GM12878 (cell line): ENCODE results near the gene MTERF1. TPM values are rescaled to one million over a fixed set of nuclear protein-coding genes. Genes with fewer than 3 reads are reported as not detected.

Source experiments
- ATAC-seq: fragments of 200-7000 bp; cut with Tn5 transposase; 3 replicates; pipeline ENCODE4 v1.9.1; 2020; ENCODE audit warnings: mild to moderate bottlenecking, moderate library complexity
- BruUV-seq: library from RNA; stranded (reverse); fragments of 400-500 nt; replicated peaks from 2 replicates; lab custom pipeline; 2021; lab: Mats Ljungman, UMichigan
- CTCF ChIA-PET: fragments of 300-600 bp; sonication (Branson Sonifier 250); formaldehyde crosslinking; extraction: SDS; loops from one replicate; lab custom pipeline; 2021; ENCODE audit warnings: inconsistent platforms; lab: Yijun Ruan, JAX
- POLR2A ChIA-PET: fragments of 350-600 bp; formaldehyde crosslinking; extraction: SDS; loops from one replicate; lab custom pipeline; 2021; ENCODE audit warnings: inconsistent platforms; lab: Charles Lee
- RAD21 ChIA-PET: fragments of 300-600 bp; sonication (Branson Sonifier 250); formaldehyde crosslinking; loops from one replicate; lab custom pipeline; 2023; ENCODE audit warnings: antibody characterized with exemption; ENCODE audit not compliant: unreplicated experiment; lab: Charles Lee
- SMC1A ChIA-PET: fragments of 300-600 bp; sonication (Branson Sonifier 250); formaldehyde crosslinking; loops from one replicate; lab custom pipeline; 2023; ENCODE audit not compliant: unreplicated experiment, uncharacterized antibody; lab: Charles Lee
- DNase-seq: peaks from one replicate; pipeline ENCODE4 v3.0.0-alpha.2; 2011; ENCODE audit warnings: low read depth, low spot score
- FAIRE-seq: peaks from 3 replicates; lab custom pipeline; 2011; peaks lifted over from hg19 to GRCh38; lab: Jason Lieb, UNC
- H2AFZ ChIP-seq: 2 replicates; pipeline ENCODE4 v1.6.0; 2011; ENCODE audit warnings: low read depth, low read length, control low read depth; ENCODE audit not compliant: control insufficient read depth
- H3K27ac ChIP-seq: 2 replicates; pipeline ENCODE4 v1.5.1; 2011; ENCODE audit warnings: control low read depth; ENCODE audit not compliant: control insufficient read depth, insufficient read depth
- H3K27me3 ChIP-seq, 2 experiments: replicated peaks in 1 of 2; 2 replicates each; pipeline versions ENCODE4 v1.6.0 to v1.6.1; 2011; ENCODE audit warnings: low read length in 1 of 2; ENCODE audit not compliant: control insufficient read depth in 2 of 2, insufficient read depth in 2 of 2
- H3K36me3 ChIP-seq, 2 experiments: 2 replicates each; pipeline ENCODE4 v1.5.1; 2011; ENCODE audit warnings: low read length in 1 of 2; ENCODE audit not compliant: control insufficient read depth in 2 of 2, insufficient read depth in 2 of 2
- H3K4me1 ChIP-seq: 2 replicates; pipeline ENCODE4 v1.6.1; 2011; ENCODE audit warnings: mild to moderate bottlenecking, low read length, moderate library complexity, mixed read lengths; ENCODE audit not compliant: control insufficient read depth, insufficient read depth
- H3K4me2 ChIP-seq: 2 replicates; pipeline ENCODE4 v1.6.0; 2011; ENCODE audit warnings: control low read depth; ENCODE audit not compliant: control insufficient read depth, insufficient read depth
- H3K4me3 ChIP-seq: fragments of 200-600 bp; sonication (generic); 2 replicates; pipeline ENCODE4 v1.5.1; 2016
- H3K79me2 ChIP-seq: 2 replicates; pipeline ENCODE4 v1.6.0; 2011; ENCODE audit warnings: low read length; ENCODE audit not compliant: control insufficient read depth, insufficient read depth
- H3K9ac ChIP-seq: 2 replicates; pipeline ENCODE4 v1.8.0; 2011; ENCODE audit warnings: low read length, control low read depth, mixed read lengths; ENCODE audit not compliant: control insufficient read depth, insufficient read depth
- H3K9me3 ChIP-seq: replicated peaks from 3 replicates; pipeline ENCODE4 v1.5.1; 2011; ENCODE audit warnings: mild to moderate bottlenecking, low read length; ENCODE audit not compliant: control insufficient read depth, insufficient read depth
- H4K20me1 ChIP-seq: 2 replicates; pipeline ENCODE4 v1.6.0; 2011; ENCODE audit not compliant: control insufficient read depth, insufficient read depth
- BCLAF1 ChIP-seq: fragments of 450-650 bp; IDR thresholded peaks from 2 replicates; pipeline ENCODE4 v1.6.1; 2017; ENCODE audit warnings: antibody characterized with exemption, mild to moderate bottlenecking, moderate library complexity
- CEBPB ChIP-seq, 2 experiments: fragments of 150-350 bp in 1 of 2; IDR thresholded peaks; 2 replicates each; pipeline ENCODE4 v1.6.1; 2012 to 2014; ENCODE audit warnings: low read depth in 2 of 2, low read length in 2 of 2, borderline replicate concordance in 1 of 2, inconsistent platforms in 1 of 2
- CTCF ChIP-seq, 3 experiments: IDR thresholded peaks in 2 of 3; conservative IDR thresholded peaks in 1 of 3; 2 replicates each; pipeline ENCODE4 v1.5.1; 2011; ENCODE audit warnings: low read depth in 3 of 3, low read length in 3 of 3, mild to moderate bottlenecking in 3 of 3, control low read depth in 2 of 3, moderate library complexity in 2 of 3, inconsistent platforms in 1 of 3, mixed read lengths in 1 of 3; ENCODE audit not compliant: control insufficient read depth in 2 of 3, insufficient read depth in 1 of 3; ENCODE audit errors: extremely low read depth in 1 of 3
- EED ChIP-seq: sonication (generic); IDR thresholded peaks from 2 replicates; pipeline ENCODE4 v1.6.1; 2016; ENCODE audit warnings: antibody characterized with exemption, low read depth
- EGR1 ChIP-seq, 2 experiments: IDR thresholded peaks; 1 replicate in 1 of 2; 2 replicates in 1 of 2; pipeline ENCODE4 v1.6.1; 2011 to 2012; ENCODE audit warnings: low read depth in 2 of 2, low read length in 2 of 2, borderline replicate concordance in 1 of 2, mild to moderate bottlenecking in 1 of 2, moderate library complexity in 1 of 2
- EP300 ChIP-seq, 2 experiments: fragments of 150-350 bp in 1 of 2; IDR thresholded peaks; 2 replicates each; pipeline ENCODE4 v1.6.1; 2011 to 2012; ENCODE audit warnings: low read depth in 2 of 2, low read length in 2 of 2, borderline replicate concordance in 1 of 2, improper control_type of control experiment in 1 of 2, inconsistent platforms in 1 of 2; ENCODE audit not compliant: control insufficient read depth in 1 of 2
- EZH2 ChIP-seq: IDR thresholded peaks from 2 replicates; pipeline ENCODE4 v1.6.1; 2012; ENCODE audit warnings: low read depth, mild to moderate bottlenecking, control low read depth, inconsistent platforms, low read length, borderline replicate concordance; ENCODE audit not compliant: control insufficient read depth
- LARP7 ChIP-seq: fragments of 450-650 bp; IDR thresholded peaks from 2 replicates; pipeline ENCODE4 v1.6.1; 2017; ENCODE audit warnings: mild to moderate bottlenecking
- MEF2B ChIP-seq: fragments of 450-650 bp; IDR thresholded peaks from 2 replicates; pipeline ENCODE4 v1.6.1; 2018; ENCODE audit warnings: mild to moderate bottlenecking, moderate library complexity; ENCODE audit not compliant: partially characterized antibody, poor library complexity, severe bottlenecking
- PAX5 ChIP-seq: IDR thresholded peaks from 2 replicates; pipeline ENCODE4 v1.6.1; 2011; ENCODE audit warnings: low read depth, low read length, borderline replicate concordance
- RAD51 ChIP-seq: fragments of 450-650 bp; IDR thresholded peaks from 2 replicates; pipeline ENCODE4 v1.6.1; 2016; ENCODE audit warnings: moderate library complexity, mild to moderate bottlenecking, inconsistent platforms
- REST ChIP-seq: IDR thresholded peaks from 2 replicates; pipeline ENCODE4 v1.6.1; 2012; ENCODE audit warnings: mild to moderate bottlenecking, low read depth, low read length
- SP1 ChIP-seq: IDR thresholded peaks from one replicate; pipeline ENCODE4 v1.6.1; 2011; ENCODE audit warnings: low read depth, low read length
- WGBS: methylation state at CpG from one replicate; pipeline ENCODE4 v1.1.6; 2016; ENCODE audit warnings: low lambda C conversion rate; ENCODE audit not compliant: insufficient replicate concordance, insufficient coverage; ENCODE audit errors: missing lambda C conversion rate; 5-methylcytosine and 5-hydroxymethylcytosine counted together
- in situ Hi-C: fragments of 300-500 bp; cut with MboI; formaldehyde crosslinking; loops from 9 replicates; pipeline ENCODE4 v1.14.3; 2018; ENCODE audit warnings: mixed read lengths
- intact Hi-C: fragments of 100-400 bp; cut with micrococcal nuclease; formaldehyde crosslinking; loops from one replicate; pipeline ENCODE4 v1.14.2; 2022; ENCODE audit not compliant: unreplicated experiment
- polyA plus RNA-seq, 11 experiments: library from polyadenylated mRNA; depleted of rRNA in 4 of 11; unstranded in 6 of 11; stranded (reverse) in 5 of 11; fragments of >200 nt; fragmentation: Nextera tagmentation in 4 of 11; fragmentation: Illumina TruSeq in 1 of 11; extraction: Ambion mirVana in 4 of 11; extraction: Trizol in 1 of 11; gene quantifications; 1 replicate in 1 of 11; 2 replicates in 10 of 11; pipeline versions ENCODE4 v1.2.1 to v1.2.3, GENCODE V29; 2011 to 2016; ENCODE audit warnings: inconsistent platforms in 2 of 11, missing spikeins in 2 of 11, low read depth in 1 of 11
- total RNA-seq, 4 experiments: library from RNA; depleted of rRNA in 3 of 4; stranded (reverse); fragments of >200 nt in 3 of 4; fragmentation: Illumina TruSeq in 1 of 4; extraction: Trizol in 1 of 4; gene quantifications; 2 replicates each; pipeline versions ENCODE4 v1.2.1 to v1.2.3, GENCODE V29; 2013 to 2021

MTERF1 gene
- total and polyA plus RNA-seq, 10 of the 15 experiments (the other 5 are each of a cell fraction or from before 2014, with no cell fraction given): 14.7 to 38.7 (median 28.0) TPM

GRCh38 chr7:91843831-91844230 lies 36.7 kb downstream of the MTERF1 start:
- H3K4me3 ChIP-seq: no peak overlapping the region
- H3K9ac ChIP-seq: no peak overlapping the region
- ChIA-PET RAD21 (interaction anchor here (0.8 to 1.2 kb wide), 2 partner anchors 13 to 15 kb away, joined by 3 read pairs; no protein-coding TSS in a partner anchor), SMC1A (interaction anchor here (0.6 to 2.0 kb wide), 3 partner anchors 8 to 79 kb away, joined by 3 to 6 read pairs (median 4); no protein-coding TSS in a partner anchor), POLR2A (no interaction called here), CTCF (interaction anchor here (0.8 to 3.7 kb wide), 6 partner anchors 9 to 580 kb away, joined by 3 to 25 read pairs (median 4); partner anchors contain the start of gene MTERF1)
- FAIRE-seq (no peak), ATAC-seq (peak; percentile 85), DNase-seq (peak; percentile 5)
- no peaks in the 10 kb centered on the region for H4K20me1 ChIP-seq
- peaks cover 8% of the 10 kb centered on the region; the same call in 1 of the 2 replicates for H3K4me1 ChIP-seq
- no peak overlapping the region for H2AFZ ChIP-seq
- WGBS: 5% methylated on average over 2 of the region's 2 CpGs
- H3K79me2 ChIP-seq: no peaks in the 10 kb centered on the region
- no peaks in the 10 kb centered on the region; the same call in 2 of the 3 replicates for H3K9me3 ChIP-seq
- H3K4me2 ChIP-seq: no peak overlapping the region; the same call in 1 of the 2 replicates
- H3K36me3 ChIP-seq: no peaks in the 10 kb centered on the region
- no peaks in the 10 kb centered on the region for H3K27me3 ChIP-seq
- no peak overlapping the region for H3K27ac ChIP-seq
- no TSS peak for BruUV-seq
- in situ Hi-C loops: no loop called here
- intact Hi-C loops: no loop called here
- TF ChIP-seq SP1: no peak
- no peak for TF ChIP-seq EZH2
- no peak for TF ChIP-seq EP300 (IDR thresholded peaks at IDR 0.05; ENCODE audit: borderline replicate concordance in 1 of 2, control insufficient read depth in 1 of 2, low read depth in 2 of 2, low read length in 2 of 2)
- no peak for TF ChIP-seq LARP7
- no peak for TF ChIP-seq CEBPB (IDR thresholded peaks at IDR 0.05; ENCODE audit: borderline replicate concordance in 1 of 2, low read depth in 2 of 2, low read length in 2 of 2)
- no peak for TF ChIP-seq PAX5
- no peak for TF ChIP-seq CTCF (IDR thresholded peaks at IDR 0.05 in 2 of 3, conservative IDR thresholded peaks at IDR 0.05 in 1 of 3; ENCODE audit: control insufficient read depth in 2 of 3, extremely low read depth in 1 of 3, insufficient read depth in 1 of 3, low read depth in 3 of 3, low read length in 3 of 3)
- TF ChIP-seq EED: no peak
- no peak for TF ChIP-seq BCLAF1
- TF ChIP-seq RAD51: peak; percentile 20; the same call in 1 of the 2 replicates
- TF ChIP-seq REST: no peak
- peak; percentile 46 for TF ChIP-seq MEF2B
- TF ChIP-seq EGR1 (IDR thresholded peaks at IDR 0.05; ENCODE audit: borderline replicate concordance in 1 of 2, low read depth in 2 of 2, low read length in 2 of 2): no peak
